Osteocyte (in vitro differentiated cells): ENCODE measurements around the gene RIPOR3. TPM values are rescaled to one million over a fixed set of nuclear protein-coding genes. Genes with fewer than 3 reads are reported as not detected.
"Not testable (repeated sequence)": the region's sequence is repeated elsewhere in the genome, so short reads cannot be mapped to it uniquely, and the experiment has no call there.

Experiments used
- DNase-seq: peaks from one replicate; pipeline ENCODE4 v3.0.0; 2021; ENCODE audit warnings: mixed read lengths; ENCODE audit not compliant: unreplicated experiment; ENCODE audit errors: extremely low spot score
- H3K27ac Mint-ChIP-seq: one replicate; pipeline ENCODE4 v1.8.0; 2021; ENCODE audit warnings: mild to moderate bottlenecking, mixed read lengths; ENCODE audit not compliant: unreplicated experiment
- H3K27me3 Mint-ChIP-seq: one replicate; pipeline ENCODE4 v1.8.0; 2021; ENCODE audit warnings: mixed read lengths; ENCODE audit not compliant: unreplicated experiment
- H3K36me3 Mint-ChIP-seq: one replicate; pipeline ENCODE4 v1.8.0; 2021; ENCODE audit warnings: mixed read lengths; ENCODE audit not compliant: unreplicated experiment
- H3K4me1 Mint-ChIP-seq: one replicate; pipeline ENCODE4 v1.8.0; 2021; ENCODE audit warnings: mixed read lengths; ENCODE audit not compliant: unreplicated experiment
- H3K4me3 Mint-ChIP-seq: one replicate; pipeline ENCODE4 v1.8.0; 2021; ENCODE audit warnings: mild to moderate bottlenecking, moderate library complexity, mixed read lengths; ENCODE audit not compliant: unreplicated experiment
- H3K9me3 Mint-ChIP-seq: one replicate; pipeline ENCODE4 v1.8.0; 2021; ENCODE audit warnings: mixed read lengths; ENCODE audit not compliant: unreplicated experiment
- total RNA-seq: library from RNA; stranded (reverse); gene quantifications from 2 replicates; pipeline ENCODE4 v1.2.1, GENCODE V29; 2021
- TF ChIP-seq, protein P1 (sequence below): fragments of 200-600 bp; sonication (generic); IDR thresholded peaks from 2 replicates; pipeline ENCODE4 v1.5.0; 2021; ENCODE audit warnings: antibody characterized with exemption, mild to moderate bottlenecking, moderate library complexity

RIPOR3 gene
- total RNA-seq, 1 donor from 2014 or later = 0.11 TPM

DNA sequence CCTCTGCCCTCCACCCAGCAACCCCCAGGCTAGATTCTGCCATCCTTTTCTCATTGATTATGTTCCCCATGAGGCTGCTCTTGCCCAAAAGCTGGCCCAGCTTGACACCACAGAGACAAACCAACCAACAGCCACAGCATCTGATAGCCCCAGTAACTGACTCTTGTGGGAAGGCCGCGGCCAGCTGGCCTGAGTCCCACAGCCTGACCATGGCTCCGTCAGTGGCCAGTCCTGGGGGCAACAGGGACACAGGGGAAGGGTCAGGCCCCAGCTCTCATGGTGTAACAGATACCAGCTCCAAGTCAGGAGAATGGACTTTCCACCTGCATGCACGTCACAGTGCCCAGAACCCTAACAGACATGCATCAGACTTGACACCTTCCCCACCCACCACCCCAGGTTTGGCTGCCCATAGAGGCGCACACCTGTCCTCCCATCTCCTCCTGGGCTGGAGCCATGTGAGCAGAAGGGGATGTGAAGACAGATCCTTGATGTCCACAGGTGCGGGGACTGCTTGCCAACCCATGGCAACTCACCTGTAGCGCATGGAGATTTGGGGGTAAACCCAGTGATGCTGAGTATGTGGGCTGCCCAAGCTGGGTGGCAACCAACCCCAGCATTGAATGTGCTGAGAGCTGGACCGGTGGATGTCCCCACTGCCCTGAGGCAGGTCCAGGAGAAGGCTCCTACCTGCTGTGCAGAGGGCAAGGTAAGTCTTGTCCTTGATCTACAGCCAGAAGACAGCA, 18.8 kb downstream of the RIPOR3 start:
- TF ChIP-seq, protein P1, sequence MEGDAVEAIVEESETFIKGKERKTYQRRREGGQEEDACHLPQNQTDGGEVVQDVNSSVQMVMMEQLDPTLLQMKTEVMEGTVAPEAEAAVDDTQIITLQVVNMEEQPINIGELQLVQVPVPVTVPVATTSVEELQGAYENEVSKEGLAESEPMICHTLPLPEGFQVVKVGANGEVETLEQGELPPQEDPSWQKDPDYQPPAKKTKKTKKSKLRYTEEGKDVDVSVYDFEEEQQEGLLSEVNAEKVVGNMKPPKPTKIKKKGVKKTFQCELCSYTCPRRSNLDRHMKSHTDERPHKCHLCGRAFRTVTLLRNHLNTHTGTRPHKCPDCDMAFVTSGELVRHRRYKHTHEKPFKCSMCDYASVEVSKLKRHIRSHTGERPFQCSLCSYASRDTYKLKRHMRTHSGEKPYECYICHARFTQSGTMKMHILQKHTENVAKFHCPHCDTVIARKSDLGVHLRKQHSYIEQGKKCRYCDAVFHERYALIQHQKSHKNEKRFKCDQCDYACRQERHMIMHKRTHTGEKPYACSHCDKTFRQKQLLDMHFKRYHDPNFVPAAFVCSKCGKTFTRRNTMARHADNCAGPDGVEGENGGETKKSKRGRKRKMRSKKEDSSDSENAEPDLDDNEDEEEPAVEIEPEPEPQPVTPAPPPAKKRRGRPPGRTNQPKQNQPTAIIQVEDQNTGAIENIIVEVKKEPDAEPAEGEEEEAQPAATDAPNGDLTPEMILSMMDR = no peak
- DNase-seq = no peak
- Mint-ChIP-seq H3K4me3 (no peak overlapping the region), H3K27me3 (peaks cover 4% of the 10 kb centered on the region), H3K4me1 (peaks cover 7% of the 10 kb centered on the region), H3K36me3 (no peaks in the 10 kb centered on the region), H3K9me3 (no peaks in the 10 kb centered on the region), H3K27ac (no peak overlapping the region)

DNA sequence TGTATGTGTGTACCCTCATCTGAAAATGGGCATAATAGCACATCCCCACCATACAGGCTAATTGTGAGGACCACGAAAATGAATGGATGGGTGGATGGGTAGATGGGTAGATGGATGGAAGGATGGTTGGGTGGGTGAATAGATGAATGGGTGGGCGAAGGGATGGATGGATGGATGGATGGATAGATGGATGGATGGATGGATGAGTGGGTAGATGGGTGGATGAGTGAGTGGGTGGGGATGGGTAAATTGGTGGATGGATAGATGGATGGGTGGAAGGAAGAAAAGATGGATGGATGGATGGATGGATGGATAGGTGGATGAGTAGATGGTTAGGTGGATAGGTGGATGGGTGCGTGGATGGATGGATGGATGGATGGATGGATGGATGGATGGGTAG, 19.7 kb downstream of the RIPOR3 start:
- no peaks in the 10 kb centered on the region for H3K36me3 Mint-ChIP-seq
- DNase-seq = no peak
- TF ChIP-seq, protein P1 = no peak
- no peak overlapping the region for H3K4me3 Mint-ChIP-seq
- no peak overlapping the region for H3K27ac Mint-ChIP-seq
- H3K9me3 Mint-ChIP-seq = no peaks in the 10 kb centered on the region
- H3K4me1 Mint-ChIP-seq = peaks cover 7% of the 10 kb centered on the region
- peaks cover 4% of the 10 kb centered on the region for H3K27me3 Mint-ChIP-seq

DNA sequence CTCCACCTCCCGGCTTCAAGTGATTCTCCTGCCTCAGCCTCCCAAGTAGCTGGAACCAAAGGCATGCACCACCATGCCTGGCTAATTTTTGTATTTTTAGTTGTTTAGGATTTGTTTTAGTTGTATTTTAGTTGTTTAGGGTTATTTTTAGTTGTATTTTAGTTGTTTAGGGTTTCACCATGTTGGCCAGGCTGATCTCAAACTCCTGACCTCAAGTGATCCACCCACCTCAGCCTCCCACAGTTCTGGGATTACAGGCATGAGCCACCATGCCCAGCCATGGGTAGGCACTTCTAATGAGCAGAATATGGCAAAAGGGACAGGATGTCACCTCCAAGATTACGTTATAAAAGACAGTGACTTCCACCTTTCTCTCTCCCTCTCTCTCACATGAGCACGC, 20.3 kb downstream of the RIPOR3 start:
- not testable (repeated sequence) for H3K4me3 Mint-ChIP-seq, H3K4me1 Mint-ChIP-seq, H3K27ac Mint-ChIP-seq, DNase-seq, H3K9me3 Mint-ChIP-seq, H3K27me3 Mint-ChIP-seq, H3K36me3 Mint-ChIP-seq

DNA sequence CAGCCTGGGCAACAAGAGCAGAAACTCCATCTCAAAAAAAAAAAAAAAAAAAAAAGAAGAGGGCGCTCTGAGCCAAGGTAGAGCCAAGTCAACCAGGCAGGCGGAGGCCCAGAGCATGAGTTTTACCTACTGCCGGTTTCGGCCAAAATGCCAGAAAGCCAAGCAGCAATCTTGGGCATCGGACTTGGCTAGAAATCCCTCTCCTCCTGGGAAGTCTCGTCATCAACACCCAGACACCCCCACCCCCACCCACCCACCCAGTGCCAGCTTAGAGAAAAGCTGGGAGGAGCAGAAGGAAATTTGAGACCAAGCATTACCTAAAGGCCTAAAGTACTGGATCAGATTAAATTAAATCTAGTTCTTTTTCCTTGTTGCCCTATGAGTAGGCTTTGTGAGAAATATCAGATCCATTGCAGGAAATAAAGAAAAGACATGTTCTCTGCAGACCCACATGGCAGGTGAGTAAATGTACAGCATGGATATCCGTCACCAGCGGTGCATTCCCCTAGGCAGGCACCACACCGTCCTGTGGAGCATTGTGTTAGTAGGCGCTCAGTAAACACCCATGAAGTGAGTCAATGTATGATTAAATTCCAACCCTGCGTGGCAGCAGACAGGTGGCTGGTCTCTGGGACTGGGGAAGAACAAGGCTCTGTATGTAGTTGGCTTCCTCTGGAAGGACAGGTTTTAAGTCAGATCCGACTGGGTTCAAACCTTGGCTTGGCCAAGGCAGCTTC, 21.0 kb downstream of the RIPOR3 start:
- no peak overlapping the region for H3K4me3 Mint-ChIP-seq

DNA sequence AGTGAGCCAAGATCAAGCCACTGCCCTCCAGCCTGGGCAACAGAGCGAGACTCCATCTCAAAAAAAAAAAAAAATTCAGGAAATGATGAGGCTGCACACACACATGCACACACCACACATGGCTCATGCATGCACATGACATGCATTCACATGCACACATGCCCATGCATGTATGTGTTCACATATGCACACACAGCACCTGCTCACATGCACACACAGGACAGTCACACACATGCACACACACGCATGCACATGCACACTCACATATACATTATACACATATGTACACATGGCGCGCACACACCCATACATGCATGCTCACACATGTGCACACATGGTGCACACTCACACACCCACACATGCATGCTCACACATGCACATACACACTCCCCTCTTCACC, 22.5 kb downstream of the RIPOR3 start:
- H3K27ac Mint-ChIP-seq = no peak overlapping the region
- no peaks in the 10 kb centered on the region for H3K36me3 Mint-ChIP-seq
- TF ChIP-seq, protein P1 = no peak
- no peak overlapping the region for H3K4me3 Mint-ChIP-seq
- no peaks in the 10 kb centered on the region for H3K4me1 Mint-ChIP-seq
- H3K27me3 Mint-ChIP-seq = peaks cover 4% of the 10 kb centered on the region
- no peaks in the 10 kb centered on the region for H3K9me3 Mint-ChIP-seq
- no peak for DNase-seq

More for the DNA sequence above, 21.0 kb downstream of the RIPOR3 start:
- no peak for DNase-seq
- Mint-ChIP-seq H3K9me3 (no peaks in the 10 kb centered on the region), H3K4me1 (no peaks in the 10 kb centered on the region), H3K27me3 (peaks cover 4% of the 10 kb centered on the region), H3K27ac (no peak overlapping the region), H3K36me3 (no peaks in the 10 kb centered on the region)
- TF ChIP-seq, protein P1 = no peak
